H1 (cell line): ENCODE measurements around the gene KCNMB4. TPM values are rescaled to one million over a fixed set of nuclear protein-coding genes. Genes with fewer than 3 reads are reported as not detected.

ENCODE experiments used
- CTCF ChIA-PET: fragments of 300-600 bp; sonication (Branson Sonifier 250); formaldehyde crosslinking; loops from one replicate; lab custom pipeline; 2021; ENCODE audit not compliant: partially characterized antibody; lab: Charles Lee
- POLR2A ChIA-PET: fragments of 300-600 bp; sonication (Branson Sonifier 250); formaldehyde crosslinking; loops from one replicate; lab custom pipeline; 2021; ENCODE audit warnings: inconsistent platforms; ENCODE audit not compliant: partially characterized antibody; lab: Charles Lee
- DNase-seq, 2 experiments: peaks; one replicate each; pipeline versions ENCODE4 v3.0.0 to v3.0.0-alpha.2; 2010 to 2022; ENCODE audit warnings: low spot score in 2 of 2, low read depth in 1 of 2, mixed read lengths in 1 of 2
- FAIRE-seq: peaks from 2 replicates; lab custom pipeline; 2011; peaks lifted over from hg19 to GRCh38; lab: Jason Lieb, UNC
- H2AFZ ChIP-seq: 2 replicates; pipeline ENCODE4 v1.8.1; 2012; ENCODE audit warnings: low read length, inconsistent platforms
- H2AK5ac ChIP-seq: 2 replicates; pipeline ENCODE4 v1.6.1; 2013; ENCODE audit warnings: low read depth, low read length
- H2BK120ac ChIP-seq: replicated peaks from 2 replicates; pipeline ENCODE3; 2013; ENCODE audit warnings: low read depth, low read length, inconsistent platforms
- H2BK12ac ChIP-seq: 2 replicates; pipeline ENCODE4 v1.6.1; 2013; ENCODE audit warnings: low read depth, low read length
- H2BK15ac ChIP-seq: 2 replicates; pipeline ENCODE4 v1.6.1; 2013; ENCODE audit warnings: low read length
- H2BK20ac ChIP-seq: 2 replicates; pipeline ENCODE4 v1.6.1; 2013; ENCODE audit warnings: low read length
- H2BK5ac ChIP-seq: 2 replicates; pipeline ENCODE4 v1.6.1; 2013; ENCODE audit warnings: low read depth, low read length
- H3K14ac ChIP-seq: 2 replicates; pipeline ENCODE4 v1.6.1; 2013; ENCODE audit warnings: inconsistent platforms; ENCODE audit not compliant: insufficient read length
- H3K18ac ChIP-seq: 2 replicates; pipeline ENCODE4 v1.6.1; 2013; ENCODE audit warnings: low read length; ENCODE audit errors: extremely low read depth
- H3K23ac ChIP-seq: 2 replicates; pipeline ENCODE4 v1.6.1; 2013; ENCODE audit warnings: inconsistent platforms; ENCODE audit not compliant: insufficient read length
- H3K23me2 ChIP-seq: 2 replicates; pipeline ENCODE4 v1.6.1; 2013; ENCODE audit warnings: low read depth, low read length
- H3K27ac ChIP-seq: 2 replicates; pipeline ENCODE4 v1.6.1; 2011; ENCODE audit warnings: low read depth, low read length, inconsistent platforms
- H3K27me3 ChIP-seq, 4 experiments: replicated peaks in 1 of 4; 1 replicate in 1 of 4; 2 replicates in 3 of 4; pipeline versions ENCODE4 v1.6.1 to v1.8.1; 2011 to 2013; ENCODE audit warnings: low read length in 3 of 4, mild to moderate bottlenecking in 3 of 4, inconsistent platforms in 2 of 4, mixed read lengths in 2 of 4, moderate library complexity in 1 of 4; ENCODE audit not compliant: control insufficient read depth in 3 of 4, insufficient read depth in 3 of 4; ENCODE audit errors: extremely low read depth in 1 of 4
- H3K36me3 ChIP-seq, 4 experiments: 2 replicates each; pipeline versions ENCODE4 v1.6.1 to v1.8.1; 2011 to 2013; ENCODE audit warnings: mild to moderate bottlenecking in 4 of 4, low read length in 3 of 4, moderate library complexity in 2 of 4, control low read depth in 1 of 4, inconsistent platforms in 1 of 4; ENCODE audit not compliant: insufficient read depth in 4 of 4, control insufficient read depth in 2 of 4
- H3K4ac ChIP-seq: replicated peaks from 2 replicates; pipeline ENCODE3; 2013; ENCODE audit warnings: low read length, low read depth, mixed read lengths, inconsistent platforms; ENCODE audit not compliant: insufficient read length
- H3K4me1 ChIP-seq, 4 experiments: replicated peaks in 1 of 4; 1 replicate in 1 of 4; 2 replicates in 3 of 4; pipeline versions ENCODE4 v1.6.1 to v1.8.1; 2011 to 2013; ENCODE audit warnings: low read length in 3 of 4, inconsistent platforms in 2 of 4, mixed read lengths in 1 of 4; ENCODE audit not compliant: insufficient read depth in 4 of 4, control insufficient read depth in 3 of 4
- H3K4me2 ChIP-seq, 2 experiments: 2 replicates each; pipeline versions ENCODE4 v1.6.1 to v1.8.1; 2011 to 2013; ENCODE audit warnings: low read depth in 2 of 2, low read length in 2 of 2, control low read depth in 1 of 2, inconsistent platforms in 1 of 2, mild to moderate bottlenecking in 1 of 2; ENCODE audit not compliant: insufficient read depth in 1 of 2
- H3K4me3 ChIP-seq, 4 experiments: fragments of 200-600, 300-600 bp in 1 of 4; sonication (generic), shearing (Covaris generic), sonication (Bioruptor Twin) in 1 of 4; 2 replicates each; pipeline versions ENCODE4 v1.5.1 to v1.8.1; 2011 to 2016; ENCODE audit warnings: low read length in 4 of 4, low read depth in 3 of 4, control low read depth in 2 of 4, inconsistent platforms in 2 of 4, mild to moderate bottlenecking in 2 of 4, mixed read lengths in 1 of 4, moderate library complexity in 1 of 4; ENCODE audit not compliant: insufficient read depth in 2 of 4; ENCODE audit errors: extremely low read depth in 1 of 4
- H3K56ac ChIP-seq: replicated peaks from 2 replicates; pipeline ENCODE3; 2013; ENCODE audit warnings: low read depth, mild to moderate bottlenecking, mixed read lengths, low read length, inconsistent platforms; ENCODE audit not compliant: insufficient read length
- H3K79me1 ChIP-seq: 2 replicates; pipeline ENCODE4 v1.6.1; 2013; ENCODE audit warnings: low read depth, low read length, control low read depth
- H3K79me2 ChIP-seq, 2 experiments: 2 replicates each; pipeline versions ENCODE4 v1.6.1 to v1.8.1; 2012 to 2013; ENCODE audit warnings: low read length in 2 of 2, mild to moderate bottlenecking in 2 of 2, inconsistent platforms in 1 of 2; ENCODE audit not compliant: insufficient read depth in 2 of 2, control insufficient read depth in 1 of 2
- H3K9ac ChIP-seq, 4 experiments: replicated peaks in 1 of 4; 1 replicate in 1 of 4; 2 replicates in 3 of 4; pipeline versions ENCODE4 v1.6.1 to v1.8.1; 2011 to 2013; ENCODE audit warnings: low read depth in 3 of 4, low read length in 3 of 4, control low read depth in 2 of 4, mild to moderate bottlenecking in 2 of 4, moderate library complexity in 2 of 4, inconsistent platforms in 1 of 4; ENCODE audit errors: extremely low read depth in 1 of 4
- H3K9me3 ChIP-seq, 2 experiments: 2 replicates each; pipeline versions ENCODE4 v1.6.1 to v1.8.1; 2012 to 2013; ENCODE audit warnings: mild to moderate bottlenecking in 2 of 2, moderate library complexity in 2 of 2, control low read depth in 1 of 2, inconsistent platforms in 1 of 2, low read depth in 1 of 2, low read length in 1 of 2, mixed read lengths in 1 of 2; ENCODE audit not compliant: insufficient read depth in 2 of 2
- H4K20me1 ChIP-seq, 2 experiments: replicated peaks in 1 of 2; 2 replicates each; pipeline versions ENCODE3 to v1.8.1; 2011 to 2013; ENCODE audit warnings: inconsistent platforms in 2 of 2, low read length in 2 of 2, mild to moderate bottlenecking in 1 of 2; ENCODE audit not compliant: insufficient read depth in 2 of 2, control insufficient read depth in 1 of 2
- H4K5ac ChIP-seq: 2 replicates; pipeline ENCODE4 v1.6.1; 2013; ENCODE audit warnings: low read length, low read depth, mixed read lengths, inconsistent platforms; ENCODE audit not compliant: insufficient read length
- H4K8ac ChIP-seq: 2 replicates; pipeline ENCODE4 v1.8.0; 2013; ENCODE audit warnings: mild to moderate bottlenecking, moderate library complexity, low read length, inconsistent platforms; ENCODE audit not compliant: insufficient read depth; ENCODE audit errors: extremely low read depth
- H4K91ac ChIP-seq: replicated peaks from 2 replicates; pipeline ENCODE3; 2013; ENCODE audit warnings: low read length, mixed read lengths, inconsistent platforms; ENCODE audit not compliant: insufficient read length
- ATF2 ChIP-seq: IDR thresholded peaks from 2 replicates; pipeline ENCODE4 v1.6.1; 2012; ENCODE audit warnings: low read length, inconsistent platforms
- BACH1 ChIP-seq: IDR thresholded peaks from 2 replicates; pipeline ENCODE4 v1.6.1; 2012; ENCODE audit warnings: low read length, improper control_type of control experiment
- NANOG ChIP-seq: IDR thresholded peaks from 2 replicates; pipeline ENCODE4 v1.6.1; 2011; ENCODE audit warnings: low read length, low read depth, mild to moderate bottlenecking, inconsistent platforms; ENCODE audit not compliant: insufficient read depth, poor library complexity, severe bottlenecking
- NRF1 ChIP-seq: IDR thresholded peaks from 2 replicates; pipeline ENCODE4 v1.6.1; 2011; ENCODE audit warnings: mild to moderate bottlenecking, low read depth, low read length, improper control_type of control experiment
- PHF8 ChIP-seq: fragments of 200-600 bp; sonication (generic); conservative IDR thresholded peaks from 2 replicates; pipeline ENCODE4 v1.7.1; 2012; ENCODE audit warnings: low read depth, mild to moderate bottlenecking, inconsistent platforms, low read length, moderate library complexity
- SRF ChIP-seq: IDR thresholded peaks from 2 replicates; pipeline ENCODE4 v1.6.1; 2011; ENCODE audit warnings: mild to moderate bottlenecking, low read depth, low read length, moderate library complexity
- WGBS, 2 experiments: shearing (Covaris generic) in 1 of 2; methylation state at CpG; one replicate each; pipeline versions ENCODE4 v1.1.6 to v1.1.7; 2013 to 2015; ENCODE audit warnings: low lambda C conversion rate in 2 of 2, mixed read lengths in 2 of 2, inconsistent platforms in 1 of 2, low coverage in 1 of 2, missing lambda C conversion rate in 1 of 2; ENCODE audit not compliant: insufficient replicate concordance in 2 of 2, insufficient coverage in 1 of 2, insufficient read length in 1 of 2; ENCODE audit errors: extremely low coverage in 1 of 2, missing lambda C conversion rate in 1 of 2; 5-methylcytosine and 5-hydroxymethylcytosine counted together
- polyA plus RNA-seq, 7 experiments: library from polyadenylated mRNA; depleted of rRNA in 3 of 7; stranded (reverse) in 5 of 7; unstranded in 2 of 7; fragments of >200 nt in 5 of 7; fragments of 200-250 nt in 2 of 7; gene quantifications; 1 replicate in 5 of 7; 2 replicates in 1 of 7; 4 replicates in 1 of 7; pipeline versions ENCODE4 v1.2.1 to v1.2.3, GENCODE V29; 2011 to 2013; ENCODE audit warnings: missing spikeins in 2 of 7, mixed read lengths in 2 of 7
- total RNA-seq: library from RNA; stranded (reverse); fragmentation: NEBNext Ultra II Directional; extraction: Animal tissue kit (Norgen Biotek cat#: 25700); gene quantifications from 2 replicates; pipeline ENCODE4 v1.2.1, GENCODE V29; 2021

Gene KCNMB4
- total and polyA plus RNA-seq, 2 of the 8 experiments (the other 6 are each of a cell fraction or from before 2014, with no cell fraction given), result 10.9 to 16.0 TPM

GRCh38 chr12:70319605-70320004 is 46.5 kb upstream of the KCNMB4 start:
- Histone ChIP-seq H3K4me3 (no peak overlapping the region), H3K4ac (no peak overlapping the region), H2BK120ac (no peak overlapping the region), H3K23ac (no peak overlapping the region), H3K14ac (no peak overlapping the region), H2BK5ac (no peak overlapping the region), H3K79me2 (peaks cover 0 to 31% of the 10 kb centered on the region in 2 experiments; a peak in 2 of 4 replicates), H3K4me1 (no peaks in the 10 kb centered on the region), H4K91ac (no peak overlapping the region), H3K4me2 (no peak overlapping the region), H3K79me1 (no peaks in the 10 kb centered on the region), H2BK20ac (no peak overlapping the region), H4K5ac (no peak overlapping the region), H3K56ac (no peak overlapping the region), H2AK5ac (no peak overlapping the region), H3K23me2 (no peaks in the 10 kb centered on the region), H3K36me3 (peaks cover 0 to under 1% (median 0%) of the 10 kb centered on the region in 4 experiments; a peak in 1 of 8 replicates), H4K20me1 (no peaks in the 10 kb centered on the region), H3K9ac (no peak overlapping the region), H3K9me3 (no peaks in the 10 kb centered on the region), H3K27ac (no peak overlapping the region), H2BK15ac (no peak overlapping the region), H4K8ac (no peak overlapping the region), H3K18ac (no peak overlapping the region), H3K27me3 (no peaks in the 10 kb centered on the region), H2BK12ac (no peak overlapping the region), H2AFZ (no peak overlapping the region)
- TF ChIP-seq NRF1, result no peak
- no peak for TF ChIP-seq NANOG
- no peak for TF ChIP-seq ATF2
- TF ChIP-seq PHF8, result no peak
- no peak for TF ChIP-seq BACH1
- no peak for TF ChIP-seq SRF
- no peak for DNase-seq
- 81% methylated on average over 4 of the region's 4 CpGs; no CpG with 5 or more reads in 1 of the 2 experiments for WGBS, 2 experiments
- POLR2A ChIA-PET, result no interaction called here
- CTCF ChIA-PET, result interaction anchor here (1.3 kb wide), 1 partner anchor 440 kb away, joined by 5 read pairs; no protein-coding TSS in a partner anchor
- no peak for FAIRE-seq
